SHP77 treated with DMSO at 0.1 percent for 48 hours (cell line): Measurements from ENCODE around the gene CPEB1.

Experiments used
- DNase-seq: peaks from one replicate; lab custom pipeline; 2025; lab: John Stamatoyannopoulos, UW

Gene CPEB1

DNA sequence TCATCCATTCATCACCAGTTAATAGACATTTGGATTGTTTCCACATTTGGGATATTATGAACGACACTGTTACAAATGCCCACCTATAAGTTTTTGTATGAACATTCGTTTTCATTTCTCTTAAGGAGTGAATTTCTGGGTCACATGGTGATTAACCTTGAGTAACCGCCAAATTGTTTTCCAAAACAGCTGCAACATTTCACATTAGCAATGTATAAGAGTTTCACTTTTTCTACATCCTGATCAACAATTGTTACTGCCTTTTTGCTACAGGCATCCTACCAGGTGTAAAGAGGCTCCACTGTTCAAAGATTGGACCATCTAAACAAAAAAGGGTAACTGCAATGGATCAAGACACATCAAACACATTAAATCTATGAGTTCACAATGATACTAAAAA lies 52.0 kb downstream of the CPEB1 start:
- no peak for DNase-seq

DNA sequence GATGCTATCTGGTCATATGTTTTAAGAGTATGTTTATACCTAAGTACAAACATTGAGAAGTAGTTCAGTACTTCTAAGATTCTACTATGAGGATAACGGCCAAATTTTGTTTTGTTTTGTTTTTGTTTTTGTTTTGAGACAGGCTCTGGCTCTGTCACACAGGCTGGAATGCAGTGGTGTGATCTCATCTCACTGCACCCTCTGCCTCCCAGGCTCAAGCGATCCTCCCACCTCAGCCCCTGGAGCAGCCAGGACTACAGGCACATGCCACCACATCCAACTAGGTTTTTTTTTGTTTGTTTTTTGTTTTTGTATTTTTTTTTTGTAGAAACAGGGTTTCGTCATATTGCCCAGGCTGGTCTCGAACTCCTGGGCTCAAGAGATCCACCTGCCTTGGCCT lies 59.4 kb downstream of the CPEB1 start:
- DNase-seq, result no peak

DNA sequence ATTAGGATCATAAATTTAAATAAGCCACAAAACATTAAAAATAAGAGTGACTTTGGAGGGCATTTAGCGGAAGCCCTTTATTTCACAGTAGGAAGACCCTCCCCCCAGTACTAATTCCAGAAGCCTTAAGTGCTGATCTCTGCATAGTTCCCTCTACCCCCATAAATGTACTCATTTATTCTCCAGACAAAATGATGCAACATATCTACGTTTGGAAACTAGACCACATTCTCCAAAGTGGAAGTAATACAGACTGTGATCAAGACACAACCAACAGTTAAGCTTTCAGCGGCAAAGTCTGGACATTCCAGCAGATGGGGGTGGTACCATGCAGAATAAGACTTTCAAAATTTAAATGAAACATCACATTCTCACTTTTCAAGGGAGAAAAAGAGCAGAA lies 62.1 kb downstream of the CPEB1 start:
- no peak for DNase-seq

DNA sequence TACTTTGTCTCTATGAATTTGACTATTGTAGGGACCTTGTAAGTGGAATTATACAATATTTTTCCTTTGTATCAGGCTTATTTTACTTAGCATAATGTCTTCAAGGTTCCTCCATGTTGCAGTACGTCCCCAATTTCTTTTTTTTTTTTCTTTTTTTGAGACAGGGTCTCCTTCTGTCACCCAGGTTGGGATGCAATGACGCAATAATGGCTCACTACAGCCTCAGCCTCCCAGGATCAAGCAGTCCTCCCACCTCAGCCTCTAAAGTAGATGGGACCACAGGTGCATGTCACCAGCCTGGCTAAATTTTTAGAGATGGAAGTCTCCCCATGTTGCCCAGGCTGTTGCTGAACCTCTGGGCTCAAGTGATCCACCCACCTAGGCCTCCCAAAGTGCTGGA lies 66.5 kb downstream of the CPEB1 start:
- no peak for DNase-seq

DNA sequence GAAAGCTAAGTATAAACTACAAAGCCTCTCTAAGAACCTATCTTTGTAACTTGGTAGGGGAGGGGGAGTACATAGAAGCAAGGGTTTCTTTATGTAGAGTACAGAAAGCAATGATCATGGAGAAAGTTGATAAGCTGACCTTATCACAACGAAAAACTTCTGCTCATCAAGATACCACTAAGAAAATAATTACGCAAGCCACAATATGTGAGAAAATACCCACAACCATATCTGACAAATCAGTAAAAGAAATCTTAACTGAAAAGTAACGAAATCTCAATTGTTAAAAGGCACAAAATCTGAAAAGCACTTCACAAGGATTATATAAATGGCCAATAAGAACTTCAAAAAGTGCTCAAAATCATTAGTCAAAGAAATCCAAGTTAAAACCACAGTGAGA lies 71.8 kb downstream of the CPEB1 start:
- no peak for DNase-seq

DNA sequence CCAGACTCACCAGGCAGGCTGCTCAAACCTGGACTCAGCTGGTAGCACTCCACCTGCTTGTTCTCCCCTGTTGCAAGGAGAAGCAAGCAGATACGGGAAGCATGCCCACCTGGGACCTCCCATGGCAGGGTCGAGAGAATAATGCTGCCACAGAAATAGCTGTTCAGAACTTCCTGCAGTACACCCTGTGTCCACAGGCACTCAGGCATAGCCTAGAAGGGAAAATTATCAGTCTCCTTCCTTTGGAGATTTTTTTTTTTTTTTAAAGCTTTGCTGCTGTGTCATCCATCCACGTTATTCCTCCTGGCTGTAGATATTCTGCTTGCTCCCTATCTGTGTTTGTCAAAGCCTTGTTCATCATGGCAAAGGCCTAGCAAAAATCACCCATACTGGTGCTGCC lies 74.2 kb downstream of the CPEB1 start:
- no peak for DNase-seq

DNA sequence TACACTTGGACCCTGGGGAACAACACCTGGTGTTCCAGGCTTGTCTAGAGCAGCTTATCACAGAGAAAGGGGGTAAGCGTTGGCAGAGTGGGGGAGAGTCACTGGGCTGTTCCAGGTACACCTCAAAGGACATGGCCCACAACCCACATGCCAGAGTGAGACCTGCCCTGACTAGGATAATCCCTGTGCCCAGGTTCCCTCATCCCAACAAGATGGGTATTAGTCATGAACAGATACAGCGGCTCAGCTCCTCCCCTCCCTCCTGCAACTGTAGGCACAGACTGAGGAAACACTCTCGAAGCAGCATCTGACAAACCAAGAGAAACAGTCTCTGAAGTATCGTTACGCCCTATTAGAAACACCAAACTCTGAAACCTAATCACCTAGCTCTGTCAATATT lies 74.9 kb downstream of the CPEB1 start:
- DNase-seq, result no peak

DNA sequence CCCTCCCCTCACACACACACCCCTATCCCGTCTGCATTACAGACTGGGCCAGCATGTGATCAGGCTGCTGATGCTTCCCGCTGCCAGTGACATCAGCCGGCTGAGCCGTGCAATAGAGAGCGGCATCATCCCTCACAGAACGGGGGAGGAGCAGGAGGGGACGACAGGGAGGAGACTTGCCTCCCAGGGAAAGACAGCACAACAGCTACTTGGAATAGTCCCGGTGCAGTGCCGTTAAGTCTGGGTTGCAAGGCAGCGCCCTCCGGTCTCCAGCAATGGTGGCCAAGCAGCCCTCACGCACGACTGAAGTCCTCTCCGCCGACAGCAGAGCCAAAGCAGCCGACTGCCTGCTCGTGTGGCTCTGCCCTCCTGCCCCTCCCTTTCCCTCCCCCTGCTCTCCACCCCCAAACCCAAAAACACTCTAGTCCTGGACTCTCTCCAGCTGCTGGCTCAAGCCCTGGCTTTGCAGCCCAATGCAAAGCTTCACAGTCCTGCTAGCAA lies 75.4 kb downstream of the CPEB1 start:
- no peak for DNase-seq

DNA sequence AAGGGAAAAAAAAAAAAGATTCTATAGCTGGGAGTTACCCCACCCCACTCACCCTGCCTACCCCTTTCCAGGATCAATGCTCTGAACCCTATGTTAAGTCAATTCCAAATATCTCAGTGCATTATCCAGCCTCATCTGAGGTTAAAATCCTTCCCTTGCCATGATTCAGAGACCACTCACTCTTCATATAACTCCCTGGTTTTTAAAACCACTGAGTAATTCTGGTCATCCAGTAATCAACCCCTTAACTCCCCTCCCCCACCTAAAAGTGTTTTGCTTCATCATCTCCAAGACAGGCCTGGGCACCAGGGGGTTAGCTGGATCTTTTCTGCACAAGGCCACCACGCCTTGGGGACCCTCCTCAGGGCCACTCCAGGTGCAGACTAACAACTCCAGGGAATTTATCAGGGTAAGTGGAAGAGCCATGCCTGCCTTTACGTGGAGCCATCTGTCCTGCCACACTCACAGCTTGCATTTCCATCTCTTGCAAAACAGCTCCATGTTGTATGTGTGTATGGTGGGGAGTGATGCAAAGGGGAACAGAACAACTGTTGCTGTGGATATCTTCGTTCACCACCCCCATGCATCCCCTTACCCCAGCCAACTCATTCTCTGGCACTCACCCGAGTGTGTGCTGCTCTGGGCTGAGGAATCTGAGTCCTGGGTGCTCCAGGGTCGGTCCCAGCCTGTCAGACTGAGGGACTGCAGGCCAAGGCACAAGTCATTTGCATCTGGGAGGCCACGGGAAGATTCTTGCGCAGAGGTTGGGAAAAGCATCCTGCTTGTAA lies 76.2 kb downstream of the CPEB1 start:
- no peak for DNase-seq

DNA sequence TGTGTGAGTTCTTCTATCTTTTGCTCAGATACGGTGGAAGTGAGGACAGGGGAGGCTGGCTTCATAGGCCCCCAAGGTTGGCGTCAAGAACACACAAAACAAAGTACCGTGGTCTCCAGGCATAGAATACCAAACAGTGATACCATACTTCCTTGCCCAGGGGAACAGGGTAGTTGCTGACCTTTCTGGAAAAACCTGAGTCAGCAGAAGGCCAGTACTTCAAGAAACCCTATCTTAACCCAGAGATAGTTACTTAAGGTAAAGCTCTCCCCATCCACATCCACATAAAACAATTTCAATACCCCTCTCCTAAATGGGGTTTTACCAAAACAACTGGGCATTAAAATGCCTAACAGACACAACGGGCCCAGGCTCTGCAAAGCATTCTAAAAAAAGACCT lies 77.3 kb downstream of the CPEB1 start:
- no peak for DNase-seq

DNA sequence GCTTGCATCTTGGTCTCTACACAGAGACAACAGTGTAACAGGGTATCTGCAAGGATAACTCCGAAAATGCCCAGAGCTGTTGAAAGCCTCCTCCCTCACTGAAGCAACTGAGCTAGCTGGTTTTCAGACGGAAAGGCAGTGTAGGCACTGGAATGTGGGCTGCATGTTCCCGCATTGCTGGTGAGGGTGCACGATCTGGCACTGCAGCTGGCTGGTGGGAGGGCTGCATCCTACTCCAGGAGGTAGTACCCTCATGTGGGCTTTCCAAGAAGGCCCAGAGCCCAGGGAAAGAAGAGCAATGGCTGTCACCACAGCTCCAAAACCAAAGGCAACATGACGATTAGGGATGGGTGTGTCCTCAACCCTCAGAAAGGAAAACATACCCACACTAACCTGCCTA lies 78.2 kb downstream of the CPEB1 start:
- no peak for DNase-seq

DNA sequence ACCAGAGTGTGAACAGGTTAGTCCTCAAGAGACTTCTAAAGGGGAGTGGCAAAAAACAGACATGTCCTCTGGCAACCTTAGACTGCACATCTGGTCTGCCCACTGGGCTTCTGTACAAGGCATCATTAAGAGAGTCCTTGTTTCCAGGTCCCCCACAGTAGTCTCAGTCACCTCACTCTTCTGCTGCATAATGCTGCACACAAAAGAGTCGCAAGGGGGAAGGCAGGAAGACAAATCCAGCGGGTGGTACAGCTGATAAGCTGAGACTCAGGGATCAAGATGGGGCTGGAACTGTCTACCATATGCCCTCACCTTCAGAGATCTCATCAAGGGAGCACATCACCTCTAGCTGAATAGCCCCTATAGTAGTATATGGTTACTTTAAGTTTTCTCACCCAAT lies 79.5 kb downstream of the CPEB1 start:
- DNase-seq, result no peak

DNA sequence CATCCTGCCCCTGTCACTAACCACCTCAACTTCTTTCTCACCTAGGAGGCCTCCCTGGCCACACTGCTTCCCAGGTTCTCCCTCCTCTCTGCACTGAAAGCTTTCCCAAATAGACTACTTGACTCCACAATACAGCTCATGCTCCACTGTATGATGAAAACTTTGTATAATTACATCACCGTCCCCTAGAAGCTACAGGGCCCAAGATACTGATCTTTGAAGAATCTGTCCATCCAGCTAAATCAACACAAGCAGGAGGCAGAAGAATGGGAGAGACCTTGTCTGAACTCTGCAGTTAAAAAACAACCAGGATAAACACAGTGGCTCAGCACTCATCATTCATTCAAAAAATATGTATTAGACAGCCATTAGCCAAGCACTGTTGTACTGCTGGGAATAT lies 80.5 kb downstream of the CPEB1 start:
- no peak for DNase-seq

DNA sequence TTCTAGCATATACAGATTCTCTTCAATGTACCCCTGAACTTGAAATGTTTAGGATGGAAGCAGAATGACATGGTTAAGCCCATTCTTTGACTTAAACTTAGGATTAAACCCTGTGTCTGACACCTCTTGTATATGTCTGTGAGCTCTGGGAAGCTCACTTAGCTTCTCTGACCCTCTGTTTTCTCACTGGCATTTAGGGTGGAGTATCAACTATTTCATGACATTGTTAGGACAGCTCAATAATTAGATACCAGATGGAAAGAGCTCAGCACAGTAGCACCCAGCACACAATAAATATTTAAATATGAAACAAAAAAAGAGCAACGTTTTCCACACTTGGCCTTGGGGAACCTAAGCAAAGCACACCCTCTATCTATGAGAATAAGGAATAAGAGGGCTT lies 88.7 kb downstream of the CPEB1 start:
- no peak for DNase-seq

DNA sequence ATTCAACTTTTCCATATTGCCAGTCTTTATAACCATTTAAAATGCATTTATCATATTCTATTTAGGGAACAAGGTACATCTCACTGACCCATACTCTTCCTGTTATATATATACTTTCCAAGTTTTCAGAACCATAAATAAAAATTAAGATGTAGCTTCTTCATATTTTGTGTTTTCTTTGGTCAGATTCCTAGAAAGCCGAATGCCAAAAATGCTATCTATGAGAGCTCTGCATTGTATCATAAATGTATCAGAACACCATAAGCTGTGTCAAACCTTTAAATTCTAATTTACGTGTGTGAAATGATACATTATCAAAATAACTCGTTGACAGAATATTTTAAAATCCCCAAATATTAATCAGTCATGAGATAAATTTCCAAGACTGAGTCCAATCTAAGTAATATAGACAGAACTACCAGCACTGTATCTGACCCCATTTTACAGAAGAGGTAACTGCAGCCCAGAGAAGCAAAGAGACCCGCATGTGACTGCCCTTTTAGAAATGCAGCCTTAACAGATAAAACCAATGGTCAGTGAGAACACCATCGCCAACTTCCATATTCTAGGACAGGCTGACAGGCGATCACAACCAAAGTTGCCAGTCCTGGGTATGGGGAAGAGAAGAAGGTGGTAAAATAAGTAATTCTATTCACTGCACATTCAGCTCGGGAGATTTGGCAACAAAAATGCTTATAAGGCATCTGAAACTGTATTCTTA lies 90.7 kb downstream of the CPEB1 start:
- DNase-seq, result no peak

DNA sequence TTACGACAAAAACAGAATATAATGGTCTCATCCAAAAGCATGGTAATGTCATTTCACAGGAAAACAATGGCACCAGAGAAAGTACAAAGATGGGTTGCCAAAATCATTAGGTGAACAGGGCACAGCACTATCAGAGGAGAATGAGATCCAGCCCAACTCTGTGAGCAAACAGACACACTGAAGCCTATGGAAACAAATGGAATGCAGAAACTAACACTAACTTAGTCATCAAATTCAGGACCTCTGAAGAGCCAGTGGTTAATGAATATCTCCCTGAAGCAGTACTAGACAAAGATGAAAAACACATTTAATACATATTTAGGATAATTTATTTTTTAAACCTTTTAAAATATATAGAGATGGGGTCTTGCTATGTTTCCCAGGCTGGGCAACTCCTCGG lies 92.3 kb downstream of the CPEB1 start:
- no peak for DNase-seq

DNA sequence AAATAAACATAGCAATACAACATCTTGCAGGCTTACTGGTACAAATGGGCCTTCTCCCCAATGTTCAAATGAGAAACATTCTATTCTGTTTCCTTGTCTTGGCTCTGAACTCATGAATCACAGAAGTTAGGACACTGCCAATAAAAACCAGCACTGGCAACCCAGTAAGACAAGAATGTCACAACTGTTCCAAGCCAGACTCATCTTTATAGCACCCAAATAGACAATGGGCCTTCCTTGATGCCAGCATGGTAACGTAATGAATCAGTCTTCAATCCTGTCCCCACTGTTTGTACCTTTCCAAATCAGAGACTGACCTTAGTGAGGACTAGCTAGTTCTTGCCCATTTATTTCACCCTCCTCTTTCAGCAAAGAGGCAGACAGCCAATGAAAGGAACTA lies 92.8 kb downstream of the CPEB1 start:
- DNase-seq, result no peak

DNA sequence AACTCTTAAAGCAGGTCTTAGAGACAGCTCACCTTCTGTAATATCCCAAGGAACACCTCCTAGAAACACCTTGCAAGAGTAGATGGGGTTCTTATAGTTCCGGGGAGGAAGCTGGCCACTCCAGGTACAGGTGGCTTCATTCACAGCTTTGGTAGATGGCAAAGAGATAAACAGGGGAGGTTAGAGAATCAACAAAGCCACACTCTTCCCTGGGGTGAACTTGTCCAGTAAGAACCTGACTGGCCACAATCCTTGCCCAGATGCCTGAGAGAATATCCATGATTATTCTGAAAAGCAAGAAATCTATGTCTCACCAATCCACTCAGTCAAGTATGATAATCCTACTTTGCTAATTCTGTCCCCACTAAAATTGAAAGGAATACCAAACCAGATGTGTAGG lies 93.3 kb downstream of the CPEB1 start:
- no peak for DNase-seq

DNA sequence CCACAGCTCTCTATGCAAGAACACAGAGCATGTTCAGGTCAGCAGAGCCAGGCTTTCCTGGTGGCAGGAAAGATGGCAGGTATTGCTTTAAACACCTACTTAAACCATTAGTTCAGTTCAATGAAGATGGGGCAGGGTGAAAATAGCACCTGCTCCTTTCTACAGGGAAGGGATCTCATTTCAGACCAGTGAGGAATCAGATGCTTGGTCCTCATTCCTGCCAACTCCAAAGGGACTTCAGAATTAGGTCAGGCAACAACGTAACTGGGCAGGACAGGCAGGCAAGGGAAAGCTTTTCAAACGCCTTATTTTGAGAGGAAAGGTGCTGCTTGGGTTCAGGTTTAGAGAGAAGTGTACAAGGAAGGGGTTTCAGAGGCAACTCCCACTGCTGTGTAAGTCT lies 94.3 kb downstream of the CPEB1 start:
- DNase-seq, result no peak

DNA sequence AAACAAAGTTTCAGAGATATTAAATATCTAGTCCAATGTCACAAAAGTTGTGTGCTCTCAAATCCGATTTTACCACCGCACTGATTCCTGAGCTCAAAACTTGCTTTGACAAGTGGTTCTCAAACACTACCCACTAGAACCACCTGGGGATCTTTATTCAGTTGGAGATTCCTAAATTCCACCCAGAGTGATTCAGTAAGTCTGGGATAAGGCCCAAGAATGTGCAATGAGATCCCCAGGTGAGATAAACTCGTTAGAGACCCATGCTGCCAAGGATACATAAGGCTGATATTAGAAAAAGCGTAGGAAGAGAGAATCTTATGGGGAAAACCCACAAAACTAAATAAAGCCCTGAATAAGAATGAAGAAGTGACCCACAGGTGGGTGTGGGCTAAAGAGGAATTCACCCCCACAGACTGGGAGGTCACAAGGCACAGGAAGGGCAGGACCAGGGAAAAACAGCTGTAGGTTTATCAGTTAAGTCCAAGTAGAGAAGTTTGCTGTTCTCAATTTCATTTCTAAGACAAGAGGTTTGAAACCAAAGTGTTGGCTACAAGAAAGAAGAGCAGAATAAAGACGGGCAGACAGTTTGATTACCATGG lies 95.4 kb downstream of the CPEB1 start:
- no peak for DNase-seq

DNA sequence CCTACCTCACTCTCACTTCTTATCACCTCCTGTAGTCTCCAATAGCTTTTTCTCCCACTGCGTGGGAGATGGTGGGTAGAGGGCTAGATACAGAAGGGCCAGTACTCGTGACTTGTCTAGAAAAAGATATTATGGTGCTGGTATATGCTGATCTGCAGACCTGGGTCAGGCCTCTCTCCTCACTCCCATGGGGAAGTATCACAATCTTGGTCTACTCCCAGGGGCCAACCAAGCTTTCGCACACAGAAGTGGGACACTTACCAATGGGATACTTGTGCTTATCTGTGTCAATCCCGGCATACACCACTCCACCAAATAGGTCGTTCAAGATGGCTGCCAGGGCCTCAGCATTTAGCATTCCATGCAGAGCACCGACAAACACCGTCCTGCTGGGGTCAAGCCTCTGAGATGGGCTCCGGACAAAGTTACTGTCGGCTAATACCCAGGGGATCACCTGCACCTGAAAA lies 97.9 kb downstream of the CPEB1 start:
- DNase-seq, result no peak

DNA sequence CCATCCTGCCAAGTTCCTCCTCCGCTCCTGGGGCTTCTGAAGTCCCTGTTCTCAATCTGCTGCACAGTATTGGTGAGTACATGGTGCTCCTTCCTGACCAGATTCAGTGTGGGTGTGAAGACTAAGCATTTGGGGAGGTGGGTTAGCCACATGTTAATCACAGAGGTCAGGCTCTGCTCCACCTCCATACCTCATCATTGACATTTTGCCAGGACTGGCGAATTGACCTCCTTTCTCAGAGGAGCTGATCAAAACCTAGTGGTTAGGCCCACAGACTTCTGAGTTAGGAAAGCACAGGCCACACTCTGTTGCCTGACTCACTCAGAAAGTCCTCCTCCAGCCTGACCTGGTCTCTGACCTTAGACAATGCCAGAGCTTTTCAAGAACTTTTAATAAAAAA lies 98.5 kb downstream of the CPEB1 start:
- no peak for DNase-seq

DNA sequence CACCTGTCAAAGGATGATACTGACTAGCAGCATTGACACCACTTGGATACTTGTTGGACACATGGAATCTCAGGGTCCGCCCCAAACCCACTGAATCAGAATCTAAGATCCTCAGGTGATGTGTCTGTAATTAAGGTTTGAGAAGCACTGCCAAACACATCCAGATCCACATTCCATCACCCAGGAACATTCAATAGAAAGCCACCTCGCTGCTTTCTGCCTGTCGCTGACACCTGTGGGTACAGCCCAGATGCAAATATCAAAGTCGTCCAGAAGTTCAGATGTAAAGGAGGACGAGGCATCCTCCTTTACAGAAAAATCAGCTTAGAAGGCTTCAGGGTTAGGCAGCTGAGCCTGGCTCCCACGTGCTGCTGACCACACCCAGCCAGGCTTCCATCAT lies 101.7 kb downstream of the CPEB1 start:
- no peak for DNase-seq
